Activated CD8-positive, alpha-beta memory T cell treated with anti-CD3 and anti-CD28 coated beads for 48 hours (primary cell): ENCODE measurements around the gene HTT-AS.
"Not testable (repeated sequence)": the region's sequence is repeated elsewhere in the genome, so short reads cannot be mapped to it uniquely, and the experiment has no call there.

Experiments used
- DNase-seq, 3 experiments: peaks; one replicate each; pipeline ENCODE4 v3.0.0-alpha.2; 2020; ENCODE audit warnings: low read depth in 2 of 3, low spot score in 2 of 3

Gene HTT-AS

DNA sequence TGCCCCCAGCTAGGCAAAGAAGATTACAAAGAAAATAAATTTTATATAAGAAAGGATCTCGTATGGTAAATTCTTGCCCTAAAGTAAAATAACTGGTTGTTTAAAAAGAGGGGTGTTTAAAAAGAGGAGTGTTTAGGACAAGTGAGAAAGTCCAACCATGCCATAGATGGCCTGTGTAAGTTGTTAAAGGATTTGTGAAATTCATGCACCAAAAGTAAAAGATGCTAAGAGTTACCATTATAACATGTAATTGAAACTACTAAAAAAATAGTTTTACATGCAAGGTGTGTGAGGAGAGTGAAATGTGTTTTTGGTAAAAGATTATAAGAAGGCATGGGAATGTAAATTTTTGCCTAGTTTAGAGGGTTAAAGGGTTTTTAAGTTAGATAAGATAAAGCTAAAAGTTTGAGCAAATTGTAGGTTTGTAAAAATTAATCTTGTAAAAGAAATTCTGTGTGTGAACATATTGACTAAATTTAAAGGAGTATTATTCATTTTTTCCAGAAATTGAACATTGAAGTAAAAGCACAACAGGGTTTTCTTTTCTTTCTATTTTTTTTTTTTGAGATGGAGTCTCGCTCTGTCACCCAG is 20.1 kb downstream of the HTT-AS start:
- DNase-seq = no peak

- DNase-seq = not testable (repeated sequence)
Observed at GRCh38 chr4:3051141-3051897, 23.0 kb downstream of the HTT-AS start.

GRCh38 chr4:3047464-3048286 is 26.7 kb downstream of the HTT-AS start:
- DNase-seq = peak; percentile 24 to 65 (median 47)

- DNase-seq = no peak
Observed at GRCh38 chr4:3046623-3047022, 27.7 kb downstream of the HTT-AS start.

GRCh38 chr4:3046162-3046561 is 28.2 kb downstream of the HTT-AS start:
- no peak for DNase-seq

GRCh38 chr4:3044870-3045819 is 29.2 kb downstream of the HTT-AS start:
- DNase-seq = peak in 2 of 3 experiments; percentile 33 to 39

DNA sequence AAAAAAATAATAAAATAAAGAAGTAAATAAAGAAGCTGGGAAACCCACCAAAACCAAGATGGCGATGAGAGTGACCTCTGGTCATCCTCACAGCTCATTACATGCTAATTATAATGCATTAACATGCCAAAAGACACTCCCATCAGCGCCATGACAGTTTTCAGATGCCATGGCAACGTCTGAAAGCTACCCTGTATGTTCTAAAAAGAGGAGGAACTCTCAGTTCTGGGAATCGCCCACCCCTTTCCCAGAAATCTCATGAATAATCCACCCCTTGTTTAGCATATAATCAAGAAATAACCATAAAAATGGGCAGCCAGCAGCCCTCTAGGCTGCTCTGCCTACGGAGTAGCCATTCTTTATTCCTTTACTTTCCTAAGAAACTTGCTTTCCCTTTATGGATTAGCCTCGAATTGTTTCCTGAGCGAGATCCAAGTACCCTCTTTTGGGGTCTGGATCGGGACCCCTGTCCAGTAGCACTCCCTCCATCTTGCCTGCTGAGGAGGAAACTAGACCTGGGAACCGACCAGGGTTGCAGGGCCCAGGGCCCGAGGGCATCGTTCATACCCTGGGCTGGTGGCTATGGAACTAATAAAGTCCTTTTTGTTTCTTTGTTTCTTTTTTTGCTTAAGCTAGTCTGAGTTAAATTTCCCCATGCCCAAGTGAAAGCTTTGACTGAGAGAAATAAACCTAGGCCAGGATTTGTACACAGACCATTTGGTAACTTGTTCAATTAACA is 30.9 kb downstream of the HTT-AS start:
- no peak for DNase-seq

- DNase-seq = no peak
Observed at GRCh38 chr4:3042226-3042625, 32.1 kb downstream of the HTT-AS start.

DNA sequence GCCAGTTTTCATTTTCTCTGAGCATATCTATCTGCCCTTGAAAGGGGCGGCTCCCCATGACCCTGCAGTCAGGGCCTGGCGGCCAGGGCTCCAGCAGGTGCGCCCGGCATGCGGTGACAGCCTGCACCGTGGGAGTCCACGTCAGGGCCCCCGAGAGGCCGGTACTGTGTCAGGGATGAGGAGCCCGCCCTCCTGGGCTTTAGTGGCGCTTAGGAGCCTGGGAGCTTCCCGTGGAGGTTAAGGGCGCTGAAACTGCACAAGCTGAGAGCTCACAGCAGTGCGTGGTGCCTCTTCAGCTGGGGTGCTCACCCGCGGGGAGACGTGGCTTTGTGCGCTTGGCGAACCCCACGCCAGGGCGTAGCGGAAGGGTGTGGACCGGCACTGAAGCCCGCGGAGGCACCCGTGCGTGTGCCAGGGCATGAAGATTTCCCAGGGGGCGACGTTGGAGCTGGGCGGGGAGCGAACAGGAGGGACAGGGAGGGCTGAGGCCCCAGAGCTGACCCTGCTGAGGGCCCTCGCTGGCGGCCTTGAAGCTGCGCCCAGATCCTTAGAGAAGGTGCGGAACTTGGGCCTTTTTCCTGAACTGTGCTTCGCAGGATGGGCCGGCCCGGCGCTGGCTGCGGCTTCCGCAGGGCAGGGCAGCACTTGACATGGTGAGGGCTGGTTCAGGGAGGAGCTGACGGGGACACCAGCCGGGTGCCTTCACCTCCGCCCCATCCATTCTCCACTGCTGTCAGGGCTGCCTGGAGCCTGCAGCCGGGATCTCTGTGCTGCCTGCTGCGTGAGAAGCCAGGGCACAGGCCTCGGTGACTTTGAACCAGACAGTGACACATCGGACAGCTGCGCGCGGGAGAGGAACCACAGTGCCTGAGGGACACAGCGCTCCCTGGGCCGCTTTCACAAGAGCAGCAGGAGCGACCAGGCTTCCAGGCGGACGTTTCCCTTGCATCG is 32.9 kb downstream of the HTT-AS start:
- DNase-seq = peak in 2 of 3 experiments; percentile 11 to 15

GRCh38 chr4:3040452-3041191 is 33.7 kb downstream of the HTT-AS start:
- DNase-seq = no peak

DNA sequence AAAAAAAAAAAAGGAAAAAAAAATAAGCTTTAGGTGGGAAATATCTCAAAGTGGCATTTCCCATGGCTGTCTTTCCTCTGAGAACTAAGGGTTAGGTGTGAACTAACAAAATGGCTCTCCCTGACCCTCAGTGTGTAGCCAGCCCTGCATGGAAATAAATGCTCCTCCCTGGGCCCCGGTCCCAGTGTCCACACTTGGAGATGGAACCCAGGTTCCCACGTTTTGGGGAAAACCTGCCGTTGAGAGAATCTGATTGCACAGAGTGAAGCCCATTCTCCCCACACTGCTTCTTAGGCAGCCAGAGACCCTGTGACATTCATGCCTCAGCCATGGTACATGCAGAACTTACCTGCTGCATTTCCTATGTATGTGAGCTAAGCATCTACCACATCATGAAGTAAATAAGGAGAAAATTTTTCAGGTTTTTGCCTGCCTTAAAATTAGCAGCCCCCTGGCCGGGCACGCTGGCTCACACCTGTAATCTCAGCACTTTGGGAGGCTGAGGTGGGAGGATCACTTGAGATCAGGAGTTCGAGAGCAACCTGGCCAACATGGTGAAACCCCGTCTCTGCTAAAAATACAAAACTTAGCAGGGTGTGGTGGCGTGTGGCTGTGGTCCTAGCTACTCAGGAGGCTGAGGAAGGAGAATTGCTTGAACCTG is 34.5 kb downstream of the HTT-AS start:
- DNase-seq = no peak

- DNase-seq = no peak
Observed at GRCh38 chr4:3037957-3038461, 36.3 kb downstream of the HTT-AS start.

DNA sequence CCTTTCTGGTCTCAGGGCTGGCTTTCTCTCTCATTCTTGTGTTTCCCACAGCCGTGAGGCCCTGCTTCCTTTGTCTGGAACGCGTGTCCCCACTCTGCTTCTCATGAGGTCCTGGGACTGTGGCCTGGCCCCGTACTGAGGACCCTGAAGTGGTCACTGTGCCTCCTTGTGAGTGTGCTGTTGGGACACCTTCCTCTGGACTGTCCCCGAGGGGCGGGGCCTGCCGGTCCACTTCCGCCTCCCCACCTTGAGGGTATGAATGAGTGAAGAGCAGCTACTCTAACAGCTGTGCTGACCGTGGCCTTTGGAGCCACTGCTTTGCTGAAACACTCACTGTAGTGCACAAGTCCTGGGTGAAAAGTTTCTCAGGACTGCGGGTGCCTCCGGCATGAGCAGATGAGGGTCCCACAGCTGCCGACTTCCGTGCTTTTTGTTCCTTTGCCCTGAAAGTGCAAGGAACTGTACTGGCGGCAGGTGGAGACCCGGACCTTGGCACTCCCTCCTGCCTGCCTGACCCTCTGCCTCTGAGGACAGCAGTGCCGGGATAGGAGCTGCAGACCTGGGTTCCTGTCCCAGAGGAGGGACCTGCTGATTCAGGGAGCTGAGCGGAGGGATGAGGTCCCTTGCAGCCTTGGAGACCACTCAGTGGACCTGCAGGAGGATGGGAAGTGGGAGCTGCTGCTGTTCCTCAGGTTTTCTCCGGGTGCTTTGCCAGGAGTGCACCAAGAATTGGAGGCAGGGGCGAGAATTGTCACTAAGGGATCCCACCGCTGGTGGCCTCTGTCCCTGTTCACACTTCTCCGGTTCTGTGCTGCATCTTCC is 38.0 kb downstream of the HTT-AS start:
- DNase-seq = no peak

DNA sequence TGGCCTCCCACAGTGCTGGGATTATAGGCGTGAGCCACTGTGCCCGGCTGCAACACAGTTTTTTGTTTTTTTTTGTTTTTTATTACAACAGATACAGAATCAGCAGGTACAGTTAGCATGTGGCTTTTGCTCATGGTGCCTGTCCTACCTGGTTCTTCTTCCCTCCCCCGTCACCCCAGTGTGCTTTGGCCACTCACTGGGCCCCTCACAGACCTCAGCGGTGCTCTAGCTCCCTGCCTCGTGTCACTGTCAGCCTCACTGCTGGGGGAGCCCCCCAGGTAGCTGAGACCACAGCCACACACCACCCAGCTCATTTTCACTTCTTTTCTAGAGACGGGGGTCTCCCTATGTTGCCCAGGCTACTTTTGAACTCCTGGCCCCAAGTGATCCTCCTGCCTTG is 38.7 kb downstream of the HTT-AS start:
- no peak for DNase-seq

DNA sequence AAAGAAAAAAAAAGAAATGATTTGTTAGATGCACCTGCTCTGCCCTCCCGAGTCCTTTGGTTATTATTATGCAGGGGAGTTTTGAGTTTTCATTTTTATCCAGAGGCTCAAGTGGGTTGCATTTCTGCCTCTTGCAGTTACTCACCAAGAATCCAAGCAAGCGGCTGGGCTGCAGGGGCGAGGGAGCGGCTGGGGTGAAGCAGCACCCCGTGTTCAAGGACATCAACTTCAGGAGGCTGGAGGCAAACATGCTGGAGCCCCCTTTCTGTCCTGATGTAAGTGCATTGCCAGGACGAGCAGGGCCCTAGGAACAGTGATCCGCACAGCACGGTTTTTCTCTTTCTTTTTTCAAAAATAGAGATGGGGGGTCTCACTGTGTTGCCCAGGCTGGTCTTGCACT is 39.1 kb downstream of the HTT-AS start:
- no peak for DNase-seq

- DNase-seq = no peak
Observed at GRCh38 chr4:3034231-3034630, 40.1 kb downstream of the HTT-AS start.
